ENCODE data around the gene PPARG. TPM values are rescaled to one million over a fixed set of nuclear protein-coding genes. Genes with fewer than 3 reads are reported as not detected.

Gene PPARG
- total RNA-seq, 1 experiment from 2014 or later, result 0.79 TPM

DNA sequence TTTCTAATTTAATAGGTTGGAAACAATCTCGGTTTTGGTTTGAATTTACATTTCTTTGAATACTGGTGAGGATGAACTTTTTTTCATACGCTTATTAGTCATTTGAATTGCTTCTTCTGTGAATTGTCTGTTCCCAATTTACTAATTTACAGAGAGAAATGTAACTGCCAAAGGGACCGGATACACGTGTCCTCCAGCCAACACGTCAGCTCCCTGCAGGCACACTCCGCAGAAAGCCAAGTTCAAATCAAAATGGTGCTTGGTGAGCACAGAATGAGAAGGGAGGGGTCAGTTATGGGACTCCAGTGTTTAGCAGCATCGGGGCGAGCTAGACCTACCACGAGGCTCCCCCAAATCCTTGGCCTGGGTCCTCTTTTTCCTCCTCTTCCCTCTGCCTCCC lies 184.6 kb downstream of the PPARG start (continued):
- TF ChIP-seq AFF4 (CRISPR knock-in tag; IDR thresholded peaks at IDR 0.05; ENCODE audit: borderline replicate concordance), result no peak
- no peak for TF ChIP-seq ZNF263 (CRISPR knock-in tag; IDR thresholded peaks at IDR 0.05; ENCODE audit: low read depth)
- no peak for TF ChIP-seq NFE2L1 (CRISPR knock-in tag; IDR thresholded peaks at IDR 0.05)
- no peak for TF ChIP-seq NFATC4 (CRISPR knock-in tag; IDR thresholded peaks at IDR 0.05)
- no peak for TF ChIP-seq PREB (CRISPR knock-in tag; IDR thresholded peaks at IDR 0.05; ENCODE audit: borderline replicate concordance)
- no peak for TF ChIP-seq ZBTB43 (CRISPR knock-in tag; IDR thresholded peaks at IDR 0.05)
- no peak for TF ChIP-seq TCF7 (CRISPR knock-in tag; IDR thresholded peaks at IDR 0.05; ENCODE audit: low read depth)
- TF ChIP-seq, protein P1, sequence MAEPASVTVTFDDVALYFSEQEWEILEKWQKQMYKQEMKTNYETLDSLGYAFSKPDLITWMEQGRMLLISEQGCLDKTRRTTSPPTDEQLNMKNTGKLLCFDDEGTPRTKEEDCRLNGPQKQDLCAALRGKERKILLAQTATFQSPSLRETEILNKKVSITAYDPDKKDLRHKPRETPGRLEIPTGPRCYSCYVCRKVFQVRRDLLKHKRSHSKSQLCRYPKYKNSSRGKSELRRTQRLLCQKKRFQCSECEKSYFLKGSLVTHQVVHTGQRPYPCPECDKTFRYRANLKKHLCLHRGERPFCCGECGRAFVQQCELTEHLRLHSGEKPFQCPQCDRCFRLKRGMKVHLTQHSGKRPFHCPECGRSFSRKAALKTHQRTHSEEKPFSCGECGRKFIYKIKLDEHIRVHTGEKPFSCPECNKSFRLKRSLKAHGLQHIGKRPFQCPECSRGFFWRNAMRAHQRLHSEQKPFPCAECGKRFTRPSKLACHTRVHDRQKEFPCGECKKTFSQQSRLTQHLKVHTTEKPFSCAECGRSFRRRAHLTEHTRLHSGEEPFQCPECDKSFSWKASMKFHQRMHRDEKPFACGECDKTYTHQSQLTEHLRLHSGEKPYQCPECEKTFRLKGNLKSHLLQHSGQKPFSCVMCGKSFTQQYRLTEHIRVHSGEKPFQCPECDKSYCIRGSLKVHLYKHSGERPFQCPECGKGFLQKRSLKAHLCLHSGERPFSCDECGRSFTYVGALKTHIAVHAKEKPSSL (CRISPR knock-in tag; conservative IDR thresholded peaks at IDR 0.05), result no peak
- TF ChIP-seq, protein P2, sequence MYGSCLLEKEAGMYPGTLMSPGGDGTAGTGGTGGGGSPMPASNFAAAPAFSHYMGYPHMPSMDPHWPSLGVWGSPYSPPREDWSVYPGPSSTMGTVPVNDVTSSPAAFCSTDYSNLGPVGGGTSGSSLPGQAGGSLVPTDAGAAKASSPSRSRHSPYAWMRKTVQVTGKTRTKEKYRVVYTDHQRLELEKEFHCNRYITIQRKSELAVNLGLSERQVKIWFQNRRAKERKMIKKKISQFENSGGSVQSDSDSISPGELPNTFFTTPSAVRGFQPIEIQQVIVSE (CRISPR knock-in tag; IDR thresholded peaks at IDR 0.05; ENCODE audit: borderline replicate concordance), result no peak
- no peak for TF ChIP-seq ERG (CRISPR knock-in tag; IDR thresholded peaks at IDR 0.05)
- TF ChIP-seq, protein P3, sequence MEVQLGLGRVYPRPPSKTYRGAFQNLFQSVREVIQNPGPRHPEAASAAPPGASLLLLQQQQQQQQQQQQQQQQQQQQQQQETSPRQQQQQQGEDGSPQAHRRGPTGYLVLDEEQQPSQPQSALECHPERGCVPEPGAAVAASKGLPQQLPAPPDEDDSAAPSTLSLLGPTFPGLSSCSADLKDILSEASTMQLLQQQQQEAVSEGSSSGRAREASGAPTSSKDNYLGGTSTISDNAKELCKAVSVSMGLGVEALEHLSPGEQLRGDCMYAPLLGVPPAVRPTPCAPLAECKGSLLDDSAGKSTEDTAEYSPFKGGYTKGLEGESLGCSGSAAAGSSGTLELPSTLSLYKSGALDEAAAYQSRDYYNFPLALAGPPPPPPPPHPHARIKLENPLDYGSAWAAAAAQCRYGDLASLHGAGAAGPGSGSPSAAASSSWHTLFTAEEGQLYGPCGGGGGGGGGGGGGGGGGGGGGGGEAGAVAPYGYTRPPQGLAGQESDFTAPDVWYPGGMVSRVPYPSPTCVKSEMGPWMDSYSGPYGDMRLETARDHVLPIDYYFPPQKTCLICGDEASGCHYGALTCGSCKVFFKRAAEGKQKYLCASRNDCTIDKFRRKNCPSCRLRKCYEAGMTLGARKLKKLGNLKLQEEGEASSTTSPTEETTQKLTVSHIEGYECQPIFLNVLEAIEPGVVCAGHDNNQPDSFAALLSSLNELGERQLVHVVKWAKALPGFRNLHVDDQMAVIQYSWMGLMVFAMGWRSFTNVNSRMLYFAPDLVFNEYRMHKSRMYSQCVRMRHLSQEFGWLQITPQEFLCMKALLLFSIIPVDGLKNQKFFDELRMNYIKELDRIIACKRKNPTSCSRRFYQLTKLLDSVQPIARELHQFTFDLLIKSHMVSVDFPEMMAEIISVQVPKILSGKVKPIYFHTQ (CRISPR knock-in tag; IDR thresholded peaks at IDR 0.05), result no peak

DNA sequence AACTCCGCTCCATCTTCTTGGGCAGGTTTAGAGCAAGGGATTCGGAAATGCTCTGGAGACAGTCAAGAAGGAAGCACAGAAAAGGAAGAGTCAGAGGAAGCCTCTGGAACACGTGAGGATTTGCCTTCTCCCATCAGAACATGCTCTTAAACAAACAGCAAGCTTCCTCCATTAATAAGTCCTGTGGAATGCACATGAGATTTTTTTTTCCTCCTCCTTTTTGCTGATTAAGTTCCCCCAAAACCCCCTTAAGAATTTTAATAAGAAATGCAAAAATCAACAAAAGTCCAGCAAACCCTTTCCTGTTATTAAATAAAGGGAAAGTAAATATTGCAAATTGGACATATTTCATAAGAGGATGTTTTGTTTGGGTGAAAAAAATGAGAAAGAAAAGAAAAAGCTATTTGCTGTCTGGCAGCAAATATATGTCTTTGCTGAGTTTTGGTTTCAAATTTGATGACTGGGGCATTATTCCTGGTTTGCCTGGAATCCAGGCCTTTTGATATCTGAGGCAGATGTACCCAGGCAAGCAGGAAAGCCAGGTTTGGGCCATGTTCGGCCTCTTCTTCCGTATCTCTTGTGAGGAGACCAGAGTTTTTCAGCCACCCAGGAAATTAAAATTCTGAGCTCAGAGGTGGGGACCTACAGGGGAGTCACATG lies 187.5 kb downstream of the PPARG start:
- peaks cover 13% of the 10 kb centered on the region; the same call in 1 of the 2 replicates for H3K4me1 Mint-ChIP-seq
- ChIA-PET POLR2A (no interaction called here), CTCF (no interaction called here)
- no peaks in the 10 kb centered on the region for H3K36me3 Mint-ChIP-seq
- TF ChIP-seq ERG (CRISPR knock-in tag; IDR thresholded peaks at IDR 0.05), result no peak
- no peak for TF ChIP-seq ATF3 (CRISPR knock-in tag; conservative IDR thresholded peaks at IDR 0.05)
- TF ChIP-seq EMX1 (CRISPR knock-in tag; IDR thresholded peaks at IDR 0.05), result no peak
- TF ChIP-seq CREB1 (CRISPR knock-in tag; IDR thresholded peaks at IDR 0.05), result no peak
- TF ChIP-seq TEAD1 (CRISPR knock-in tag; IDR thresholded peaks at IDR 0.05), result no peak
- ATAC-seq, result no peak
- H3K27me3 Mint-ChIP-seq (ENCODE audit: low read depth), result no peaks in the 10 kb centered on the region
- DNase-seq (ENCODE audit: low spot score), result no peak
- no peaks in the 10 kb centered on the region for H3K9me3 Mint-ChIP-seq
- no peak overlapping the region for H3K4me3 Mint-ChIP-seq
- no peak overlapping the region for H3K27ac Mint-ChIP-seq
